Articular chondrocyte of knee joint (primary cell): ENCODE results near the gene CABP4. TPM values are rescaled to one million over a fixed set of nuclear protein-coding genes. Genes with fewer than 3 reads are reported as not detected.

Source experiments
- small RNA-seq: library from RNA; depleted of rRNA; stranded (forward); fragments of <200 nt; gene quantifications from one replicate; pipeline ENCODE3, GENCODE V24; 2012
- total RNA-seq: library from RNA; depleted of rRNA; stranded (reverse); fragments of >200 nt; gene quantifications from 2 replicates; pipeline ENCODE4 v1.2.3, GENCODE V29; 2012

CABP4 gene
- total RNA-seq: 0.11 TPM in 1 of 2 replicates, not detected in the other

DNA sequence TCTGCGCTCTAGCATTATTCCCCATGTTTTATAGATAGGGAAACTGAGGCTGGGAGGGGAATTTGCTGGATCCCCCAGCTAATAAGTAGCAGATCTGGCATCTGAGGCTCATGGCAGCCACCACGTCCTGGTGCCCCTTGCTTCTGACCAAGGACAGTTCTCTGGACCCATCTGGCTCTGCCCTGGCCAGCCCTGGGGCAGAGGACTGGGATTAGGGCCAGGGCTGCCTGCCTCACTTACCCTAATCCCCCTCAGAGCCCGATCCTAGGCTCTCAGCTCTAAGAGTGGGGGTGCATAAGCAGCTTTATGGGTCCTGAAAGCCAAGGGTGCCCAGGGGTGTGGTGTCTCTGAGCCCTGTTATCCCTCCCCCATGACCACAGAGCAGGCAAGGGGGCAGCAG is at the start of gene CABP4:
TSS of gene CABP4 (plus strand) at position 301 of the 400 bp plus-strand sequence. CDS start at position 371, 70 bp downstream.

DNA sequence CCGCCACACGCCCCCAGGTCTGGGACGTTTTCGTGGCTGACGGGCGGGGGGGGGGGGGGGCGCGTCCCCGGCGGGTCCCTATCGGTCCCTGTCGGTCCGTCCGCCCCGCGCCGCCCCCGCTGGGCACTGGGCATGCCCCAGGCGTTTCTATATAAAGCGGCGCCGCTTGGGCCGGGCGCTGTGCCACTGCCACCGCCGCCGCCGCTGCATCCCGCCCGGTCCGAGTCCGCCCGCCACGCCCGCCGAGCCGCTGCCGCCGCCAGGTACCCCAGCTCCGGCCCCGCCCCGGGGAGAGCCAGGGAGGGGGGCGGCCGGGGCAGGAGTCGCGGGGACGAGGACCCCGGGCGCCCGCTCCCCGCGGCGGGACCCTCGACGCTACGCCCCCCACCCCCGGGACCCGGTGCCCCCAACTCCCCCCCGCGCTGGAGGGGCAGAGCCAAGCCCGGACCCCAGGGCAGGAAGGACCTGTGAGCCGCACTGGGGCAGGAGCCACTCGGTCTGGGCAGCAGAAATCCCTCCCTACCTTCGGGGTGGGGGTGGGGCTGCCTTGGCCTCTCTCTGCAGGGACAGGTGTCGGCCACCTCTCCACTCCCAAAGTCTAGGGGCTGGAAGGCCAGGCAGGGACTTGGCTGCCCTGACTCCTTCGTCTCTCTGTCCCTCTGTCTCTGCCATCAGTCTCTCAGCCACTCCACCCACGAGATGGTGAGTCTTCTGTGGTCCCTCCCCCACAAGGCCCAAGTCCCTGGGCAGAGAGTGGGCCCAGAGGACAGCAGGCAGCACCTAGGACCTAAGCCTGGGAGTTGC is 39.5 kb upstream of the CABP4 start, which contains the start of gene CARNS1:
TSS of gene CARNS1 (plus strand) at position 178 of the 804 bp plus-strand sequence. CDS start at position 700, 522 bp downstream.

GRCh38 chr11:67428052-67429001 is 26.8 kb upstream of the CABP4 start, which contains the start of gene RPS6KB2:
Gene RPS6KB2, plus strand, starts transcription at chr11:67428494. Its CDS starts 52 bp downstream, at chr11:67428546.

DNA sequence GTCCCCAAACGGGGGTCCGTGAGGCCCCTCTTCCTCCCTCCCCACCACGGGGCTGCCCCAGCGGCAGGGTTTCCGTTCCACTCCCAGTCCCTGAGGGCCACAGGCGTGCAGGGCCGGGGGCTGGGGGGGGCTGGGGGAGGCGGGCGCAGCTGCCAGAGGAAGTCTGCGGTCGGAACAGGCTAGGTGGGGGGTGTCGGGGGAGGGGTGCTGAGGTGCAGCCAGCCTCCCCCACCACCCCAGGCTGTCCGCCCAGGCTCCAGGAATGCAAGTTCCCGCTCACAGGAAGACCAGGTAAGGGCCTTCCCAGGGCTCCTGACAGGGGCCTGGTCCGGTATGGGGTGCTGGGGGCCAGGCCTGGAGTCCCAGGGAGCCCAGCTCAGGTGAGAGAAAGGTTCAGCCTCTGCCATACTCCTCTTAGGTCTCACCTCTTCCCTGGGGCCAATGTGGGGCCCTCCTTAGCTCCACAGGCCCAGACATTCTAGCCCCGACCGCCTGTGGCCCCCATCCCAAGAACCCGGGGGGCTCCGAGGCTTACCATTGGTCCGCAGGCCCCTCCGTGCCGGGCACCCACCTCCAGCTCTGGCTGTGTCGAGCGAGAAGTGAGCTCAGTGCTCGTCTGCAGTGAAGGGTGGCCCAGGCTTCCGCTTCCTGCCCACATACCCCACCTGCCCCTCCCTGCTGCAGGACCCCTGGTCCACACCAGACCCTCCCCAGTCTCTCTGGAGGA is 17.9 kb upstream of the CABP4 start, which contains the start of gene PTPRCAP:
TSS of gene PTPRCAP (minus strand) at position 601 of the 727 bp plus-strand sequence. CDS start at position 538, 63 bp downstream.

GRCh38 chr11:67452141-67452952 is 2.8 kb upstream of the CABP4 start, which contains the start of gene GPR152:
Gene GPR152, minus strand, starts transcription at chr11:67452729. Its CDS starts 5 bp downstream, at chr11:67452724.

DNA sequence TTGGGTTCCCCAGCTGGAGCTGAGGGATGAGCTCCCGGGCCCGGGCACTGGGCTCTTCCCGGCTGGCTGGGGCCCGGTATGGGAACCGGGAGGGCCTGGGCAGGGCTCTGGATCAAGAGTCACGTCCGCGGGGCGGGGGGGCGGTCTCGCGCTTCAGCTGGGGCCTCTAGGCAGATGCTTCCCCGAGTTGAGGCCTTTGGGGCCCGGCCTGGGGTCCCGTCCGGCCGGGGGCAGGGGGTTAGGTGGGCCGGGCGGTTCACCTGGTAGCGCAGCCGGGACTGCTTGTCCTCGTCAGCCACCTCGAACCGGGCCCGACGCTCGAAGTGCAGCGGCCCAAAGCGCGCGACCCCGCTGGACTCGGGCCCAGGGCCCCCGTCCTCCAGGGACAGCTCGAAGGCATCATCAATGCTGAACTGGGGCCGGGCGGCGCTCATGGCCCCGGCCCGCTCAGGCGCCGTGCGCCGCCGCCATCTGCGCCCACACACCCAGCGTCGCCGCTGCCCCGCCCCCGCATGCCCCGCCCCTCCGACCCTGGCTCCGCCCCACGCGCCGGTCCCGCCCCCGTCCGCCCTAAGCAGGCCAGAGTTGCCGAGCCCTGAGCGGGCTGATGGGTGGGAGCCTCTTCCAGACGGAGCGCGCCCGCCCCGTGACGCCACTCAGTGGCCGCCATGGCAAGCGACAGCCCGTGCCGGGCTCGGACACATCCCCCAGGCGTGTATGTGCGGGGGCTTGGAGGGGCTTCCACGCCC is 13.8 kb downstream of the CABP4 start, which contains the start of gene TMEM134:
TSS of gene TMEM134 (minus strand) at position 493 of the 749 bp plus-strand sequence. CDS start at position 434, 59 bp downstream.

DNA sequence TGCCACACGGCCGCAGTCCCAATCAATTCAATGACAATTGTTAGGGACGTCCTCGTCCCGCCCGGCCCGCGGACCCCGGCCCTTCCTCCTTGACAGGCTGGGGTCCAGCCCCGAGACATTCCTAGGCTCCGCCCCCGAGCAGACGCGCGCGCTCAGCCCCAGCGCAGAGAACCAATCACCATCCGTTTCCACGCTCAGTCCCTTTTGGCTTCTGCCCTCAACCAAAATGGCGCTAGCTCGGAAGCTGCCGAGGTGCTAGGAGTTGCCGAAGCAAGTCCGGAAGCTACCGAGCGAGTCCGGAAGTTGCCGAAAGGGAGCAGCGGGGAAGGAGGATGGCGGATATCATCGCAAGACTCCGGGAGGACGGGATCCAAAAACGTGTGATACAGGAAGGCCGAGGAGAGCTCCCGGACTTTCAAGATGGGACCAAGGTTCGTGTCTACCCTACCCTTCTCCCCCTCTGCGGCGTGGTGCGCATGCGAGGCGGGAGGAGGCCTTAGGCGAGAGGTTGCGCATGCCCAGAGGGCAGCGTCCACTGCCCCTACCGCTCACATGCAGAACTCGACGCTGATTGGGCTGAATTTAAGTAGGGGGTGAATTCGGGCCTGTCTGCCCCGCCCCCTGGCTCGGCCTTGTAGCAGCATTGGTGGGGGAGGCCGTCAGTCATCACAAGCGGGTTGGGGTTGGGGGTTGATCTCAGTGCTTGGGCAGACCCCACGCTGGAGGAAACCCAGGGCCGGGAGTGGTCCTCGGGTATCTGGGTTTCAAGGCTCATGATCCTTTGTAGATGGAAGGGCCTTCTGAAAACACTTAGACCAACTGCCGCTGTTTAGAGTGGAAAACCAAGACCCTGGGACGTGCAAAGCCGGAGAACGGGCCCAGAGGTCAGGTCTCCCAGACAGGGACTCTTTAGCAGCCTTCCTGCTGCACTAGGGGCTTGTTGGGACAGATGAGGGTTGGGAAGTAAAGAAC is 28.0 kb downstream of the CABP4 start, which contains the start of gene AIP:
TSS of gene AIP (plus strand) at position 200 of the 972 bp plus-strand sequence. CDS start at position 333, 133 bp downstream.

GRCh38 chr11:67504950-67505581 is 49.9 kb downstream of the CABP4 start, which contains the start of gene PITPNM1:
Gene PITPNM1, minus strand, starts transcription at chr11:67505363. Its CDS starts 1,183 bp downstream, at chr11:67504180.

DNA sequence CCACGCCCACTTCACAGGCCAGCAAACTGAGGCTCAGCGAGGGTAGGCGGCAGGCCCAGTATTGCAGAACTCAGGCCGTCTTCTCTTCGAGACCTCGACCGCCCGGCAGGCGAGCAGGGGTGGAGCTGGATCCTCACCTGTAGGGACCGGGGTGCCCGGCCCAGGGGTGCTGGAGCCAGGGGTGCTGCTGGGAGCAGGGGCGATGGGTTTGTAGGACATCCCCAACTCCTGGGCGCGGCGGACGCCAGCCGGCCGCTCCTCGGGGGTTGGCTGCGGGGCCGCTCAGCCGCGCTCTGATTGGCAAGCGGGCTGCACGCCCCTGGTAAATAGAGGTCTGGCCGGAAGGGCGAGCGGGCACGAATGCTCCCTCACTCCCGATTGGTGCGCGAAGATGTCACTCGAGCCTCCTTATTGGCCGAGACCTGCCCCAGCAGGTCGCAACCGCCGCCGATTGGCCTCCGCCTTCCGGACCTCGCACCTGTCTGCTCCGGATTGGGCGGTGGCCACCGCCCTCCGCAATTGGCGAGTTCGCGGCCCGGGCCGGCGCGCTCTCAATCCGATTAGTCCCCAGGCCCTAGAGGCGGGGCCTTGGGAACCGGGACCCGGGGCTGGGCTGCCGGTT is 52.8 kb downstream of the CABP4 start, which contains the start of gene CDK2AP2:
TSS of gene CDK2AP2 (minus strand) at position 299 of the 622 bp plus-strand sequence. CDS start at position 219, 80 bp downstream.

Small RNA genes within 50 kb of the gene (small RNA-seq; reads per million reads assigned to genes)
- gene MIR6752: not detected

Other genes starting within 250 kb of the CABP4 start
- 16.9 and 19.1 TPM in 2 replicates for gene GRK2, start 188.9 kb upstream of the CABP4 start, total RNA-seq
- gene ANKRD13D, start 166.1 kb upstream of the CABP4 start, total RNA-seq: 18.8 and 23.9 TPM in 2 replicates
- 15.8 and 19.3 TPM in 2 replicates for gene SSH3, start 151.8 kb upstream of the CABP4 start, total RNA-seq
- 41.8 and 49.8 TPM in 2 replicates for gene POLD4, start 101.8 kb upstream of the CABP4 start, total RNA-seq
- gene CLCF1, start 81.8 kb upstream of the CABP4 start, total RNA-seq: 8.8 and 9.4 TPM in 2 replicates
- gene RAD9A, start 63.4 kb upstream of the CABP4 start, total RNA-seq: 5.5 and 6.4 TPM in 2 replicates
- 131 and 138 TPM in 2 replicates for gene PPP1CA, start 53.5 kb upstream of the CABP4 start, total RNA-seq
- gene TBC1D10C, start 51.3 kb upstream of the CABP4 start, total RNA-seq: not detected in 2 replicates
- 0.97 and 1.2 TPM in 2 replicates for gene CARNS1, start 39.7 kb upstream of the CABP4 start, total RNA-seq
- 33.2 and 35.3 TPM in 2 replicates for gene RPS6KB2, start 26.9 kb upstream of the CABP4 start, total RNA-seq
- 0.11 and 0.26 TPM in 2 replicates for gene PTPRCAP, start 17.7 kb upstream of the CABP4 start, total RNA-seq
- gene CORO1B, start 11.9 kb upstream of the CABP4 start, total RNA-seq: 59.1 and 86.2 TPM in 2 replicates
- not detected in 2 replicates for gene GPR152, start 2.6 kb upstream of the CABP4 start, total RNA-seq
- 20.3 and 28.2 TPM in 2 replicates for gene TMEM134, start 13.9 kb downstream of the CABP4 start, total RNA-seq
- 35.5 and 38.2 TPM in 2 replicates for gene AIP, start 27.7 kb downstream of the CABP4 start, total RNA-seq
- 15.5 and 17.0 TPM in 2 replicates for gene PITPNM1, start 50.0 kb downstream of the CABP4 start, total RNA-seq
- 13.6 and 13.7 TPM in 2 replicates for gene CDK2AP2, start 52.8 kb downstream of the CABP4 start, total RNA-seq
- not detected in 2 replicates for gene CABP2, start 68.1 kb downstream of the CABP4 start, total RNA-seq
- gene GSTP1, start 128.5 kb downstream of the CABP4 start, total RNA-seq: 444 and 488 TPM in 2 replicates
- 99.6 and 138 TPM in 2 replicates for gene NDUFV1, start 151.6 kb downstream of the CABP4 start, total RNA-seq
- 2.9 and 5.8 TPM in 2 replicates for gene NUDT8, start 174.6 kb downstream of the CABP4 start, total RNA-seq
- gene TBX10, start 184.4 kb downstream of the CABP4 start, total RNA-seq: not detected in 2 replicates
- gene ACY3, start 195.4 kb downstream of the CABP4 start, total RNA-seq: not detected in 2 replicates
- gene ALDH3B2, start 219.3 kb downstream of the CABP4 start, total RNA-seq: not detected in 2 replicates